ENCODE measurements around the gene KMO. TPM values are rescaled to one million over a fixed set of nuclear protein-coding genes. Genes with fewer than 3 reads are reported as not detected.

The KMO gene
- total RNA-seq, 2 donors from 2014 or later, result not detected

- DNase-seq, result no peak
- WGBS, 2 experiments (ENCODE audit: insufficient coverage in 1 of 2, insufficient read length in 1 of 2), result 92% methylated on average over 3 of the region's 3 CpGs; no CpG with 5 or more reads in 1 of the 2 experiments
- Mint-ChIP-seq H3K27ac (no peak overlapping the region), H3K36me3 (ENCODE audit: low read depth) (no peaks in the 10 kb centered on the region), H3K27me3 (ENCODE audit: insufficient read depth) (peaks cover 7% of the 10 kb centered on the region), H3K9me3 (no peaks in the 10 kb centered on the region), H3K4me1 (peaks cover 11% of the 10 kb centered on the region), H3K4me3 (no peak overlapping the region)
- Histone ChIP-seq H3K4me3 (ENCODE audit: low read length) (no peak overlapping the region), H3K9ac (ENCODE audit: extremely low read depth, low read length, poor library complexity, severe bottlenecking) (no peak overlapping the region), H3K36me3 (ENCODE audit: control insufficient read depth, insufficient read depth, low read length) (no peaks in the 10 kb centered on the region), H3K4me1 (ENCODE audit: control insufficient read depth, insufficient read depth, low read length) (no peaks in the 10 kb centered on the region), H3K27me3 (ENCODE audit: control insufficient read depth, insufficient read depth, low read length, poor library complexity, severe bottlenecking) (peaks cover 13% of the 10 kb centered on the region), H3K27ac (ENCODE audit: low read depth, low read length) (no peak overlapping the region), H3K9me3 (ENCODE audit: control insufficient read depth, low read length) (no peaks in the 10 kb centered on the region)
- TF ChIP-seq CTCF (conservative IDR thresholded peaks at IDR 0.05), result no peak
Observed at GRCh38 chr1:241527146-241527545, 5.0 kb upstream of the KMO start.

- Histone ChIP-seq H3K4me1 (ENCODE audit: control insufficient read depth, insufficient read depth, low read length) (peaks cover 6% of the 10 kb centered on the region), H3K27me3 (ENCODE audit: control insufficient read depth, insufficient read depth, low read length, poor library complexity, severe bottlenecking) (no peaks in the 10 kb centered on the region), H3K9ac (ENCODE audit: extremely low read depth, low read length, poor library complexity, severe bottlenecking) (no peak overlapping the region), H3K9me3 (ENCODE audit: control insufficient read depth, low read length) (no peaks in the 10 kb centered on the region), H3K4me3 (ENCODE audit: low read length) (no peak overlapping the region), H3K27ac (ENCODE audit: low read depth, low read length) (no peak overlapping the region), H3K36me3 (ENCODE audit: control insufficient read depth, insufficient read depth, low read length) (no peaks in the 10 kb centered on the region)
- Mint-ChIP-seq H3K27ac (no peak overlapping the region), H3K9me3 (no peaks in the 10 kb centered on the region), H3K4me1 (peaks cover 11% of the 10 kb centered on the region), H3K36me3 (ENCODE audit: low read depth) (no peaks in the 10 kb centered on the region), H3K4me3 (no peak overlapping the region), H3K27me3 (ENCODE audit: insufficient read depth) (no peaks in the 10 kb centered on the region)
- DNase-seq, result no peak
- peak; percentile 77 for TF ChIP-seq CTCF (conservative IDR thresholded peaks at IDR 0.05)
- WGBS, 2 experiments (ENCODE audit: insufficient coverage in 1 of 2, insufficient read length in 1 of 2), result 56 to 84% methylated on average over 5 to 11 of the region's 11 CpGs
Observed at GRCh38 chr1:241531195-241532161, 700 bp upstream of the KMO start.

- Histone ChIP-seq H3K4me3 (ENCODE audit: low read length) (no peak overlapping the region), H3K9ac (ENCODE audit: extremely low read depth, low read length, poor library complexity, severe bottlenecking) (no peak overlapping the region), H3K4me1 (ENCODE audit: control insufficient read depth, insufficient read depth, low read length) (peaks cover 8% of the 10 kb centered on the region), H3K27me3 (ENCODE audit: control insufficient read depth, insufficient read depth, low read length, poor library complexity, severe bottlenecking) (no peaks in the 10 kb centered on the region), H3K36me3 (ENCODE audit: control insufficient read depth, insufficient read depth, low read length) (no peaks in the 10 kb centered on the region), H3K27ac (ENCODE audit: low read depth, low read length) (no peak overlapping the region), H3K9me3 (ENCODE audit: control insufficient read depth, low read length) (no peaks in the 10 kb centered on the region)
- Mint-ChIP-seq H3K4me1 (peaks cover 11% of the 10 kb centered on the region), H3K27ac (no peak overlapping the region), H3K4me3 (no peak overlapping the region), H3K36me3 (ENCODE audit: low read depth) (no peaks in the 10 kb centered on the region), H3K9me3 (no peaks in the 10 kb centered on the region), H3K27me3 (ENCODE audit: insufficient read depth) (no peaks in the 10 kb centered on the region)
- no peak for TF ChIP-seq CTCF (conservative IDR thresholded peaks at IDR 0.05)
- DNase-seq, result no peak
- WGBS, 2 experiments (ENCODE audit: insufficient coverage in 1 of 2, insufficient read length in 1 of 2), result 89 to 95% methylated on average over 2 to 7 of the region's 7 CpGs
Observed at GRCh38 chr1:241532864-241533263, 686 bp downstream of the KMO start.

All from endodermal cell (in vitro differentiated cells).